ENCODE results near the gene TRAPPC10.

TRAPPC10 gene

GRCh38 chr21:43991447-43991991 lies 20.6 kb upstream of the TRAPPC10 start:
- TF ChIP-seq NFIC (IDR thresholded peaks at IDR 0.05) (no peak), ZBTB7A (IDR thresholded peaks at IDR 0.05; ENCODE audit: low read depth) (no peak), TEAD4 (IDR thresholded peaks at IDR 0.05) (no peak), EP300 (IDR thresholded peaks at IDR 0.05; ENCODE audit: borderline replicate concordance) (no peak), TAF1 (IDR thresholded peaks at IDR 0.05; ENCODE audit: low read depth) (no peak), YY1 (IDR thresholded peaks at IDR 0.05; ENCODE audit: low read depth) (no peak), EGR1 (IDR thresholded peaks at IDR 0.05) (no peak), TCF12 (IDR thresholded peaks at IDR 0.05; ENCODE audit: low read depth) (no peak), CREB1 (IDR thresholded peaks at IDR 0.05; ENCODE audit: low read depth) (no peak), FOXM1 (IDR thresholded peaks at IDR 0.05; ENCODE audit: borderline replicate concordance, low read depth) (no peak), CEBPB (IDR thresholded peaks at IDR 0.05) (no peak), MAX (IDR thresholded peaks at IDR 0.05) (no peak)
- TF ChIP-seq, protein P1, sequence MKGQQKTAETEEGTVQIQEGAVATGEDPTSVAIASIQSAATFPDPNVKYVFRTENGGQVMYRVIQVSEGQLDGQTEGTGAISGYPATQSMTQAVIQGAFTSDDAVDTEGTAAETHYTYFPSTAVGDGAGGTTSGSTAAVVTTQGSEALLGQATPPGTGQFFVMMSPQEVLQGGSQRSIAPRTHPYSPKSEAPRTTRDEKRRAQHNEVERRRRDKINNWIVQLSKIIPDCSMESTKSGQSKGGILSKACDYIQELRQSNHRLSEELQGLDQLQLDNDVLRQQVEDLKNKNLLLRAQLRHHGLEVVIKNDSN (IDR thresholded peaks at IDR 0.05): no peak
- TF ChIP-seq, protein P2, sequence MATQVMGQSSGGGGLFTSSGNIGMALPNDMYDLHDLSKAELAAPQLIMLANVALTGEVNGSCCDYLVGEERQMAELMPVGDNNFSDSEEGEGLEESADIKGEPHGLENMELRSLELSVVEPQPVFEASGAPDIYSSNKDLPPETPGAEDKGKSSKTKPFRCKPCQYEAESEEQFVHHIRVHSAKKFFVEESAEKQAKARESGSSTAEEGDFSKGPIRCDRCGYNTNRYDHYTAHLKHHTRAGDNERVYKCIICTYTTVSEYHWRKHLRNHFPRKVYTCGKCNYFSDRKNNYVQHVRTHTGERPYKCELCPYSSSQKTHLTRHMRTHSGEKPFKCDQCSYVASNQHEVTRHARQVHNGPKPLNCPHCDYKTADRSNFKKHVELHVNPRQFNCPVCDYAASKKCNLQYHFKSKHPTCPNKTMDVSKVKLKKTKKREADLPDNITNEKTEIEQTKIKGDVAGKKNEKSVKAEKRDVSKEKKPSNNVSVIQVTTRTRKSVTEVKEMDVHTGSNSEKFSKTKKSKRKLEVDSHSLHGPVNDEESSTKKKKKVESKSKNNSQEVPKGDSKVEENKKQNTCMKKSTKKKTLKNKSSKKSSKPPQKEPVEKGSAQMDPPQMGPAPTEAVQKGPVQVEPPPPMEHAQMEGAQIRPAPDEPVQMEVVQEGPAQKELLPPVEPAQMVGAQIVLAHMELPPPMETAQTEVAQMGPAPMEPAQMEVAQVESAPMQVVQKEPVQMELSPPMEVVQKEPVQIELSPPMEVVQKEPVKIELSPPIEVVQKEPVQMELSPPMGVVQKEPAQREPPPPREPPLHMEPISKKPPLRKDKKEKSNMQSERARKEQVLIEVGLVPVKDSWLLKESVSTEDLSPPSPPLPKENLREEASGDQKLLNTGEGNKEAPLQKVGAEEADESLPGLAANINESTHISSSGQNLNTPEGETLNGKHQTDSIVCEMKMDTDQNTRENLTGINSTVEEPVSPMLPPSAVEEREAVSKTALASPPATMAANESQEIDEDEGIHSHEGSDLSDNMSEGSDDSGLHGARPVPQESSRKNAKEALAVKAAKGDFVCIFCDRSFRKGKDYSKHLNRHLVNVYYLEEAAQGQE (IDR thresholded peaks at IDR 0.05; ENCODE audit: low read depth): no peak

DNA sequence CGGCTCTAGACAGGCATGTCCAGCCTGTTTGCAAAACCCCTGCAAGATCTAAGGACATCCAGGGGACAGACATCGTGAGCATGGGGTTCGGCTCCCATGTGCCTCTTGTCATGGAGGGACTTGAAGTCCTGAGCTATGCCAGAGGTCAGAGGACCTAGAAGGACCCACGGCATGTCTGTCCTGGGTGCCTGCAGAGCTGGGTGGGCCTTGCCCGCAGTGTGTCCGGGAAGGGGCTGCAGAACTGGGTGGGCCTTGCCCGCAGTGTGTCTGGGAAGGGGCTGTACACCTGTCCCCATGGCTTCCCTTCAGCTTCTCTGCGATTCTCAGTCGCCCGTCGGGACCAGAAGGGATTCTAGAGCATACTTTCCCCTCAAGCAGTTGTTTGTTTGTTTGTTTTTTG lies 20.0 kb upstream of the TRAPPC10 start:
- TF ChIP-seq TCF12 (IDR thresholded peaks at IDR 0.05; ENCODE audit: low read depth): no peak
- no peak for TF ChIP-seq NFIC (IDR thresholded peaks at IDR 0.05)
- TF ChIP-seq, protein P2 (IDR thresholded peaks at IDR 0.05; ENCODE audit: low read depth): no peak
- TF ChIP-seq YY1 (IDR thresholded peaks at IDR 0.05; ENCODE audit: low read depth): no peak
- TF ChIP-seq FOXM1 (IDR thresholded peaks at IDR 0.05; ENCODE audit: borderline replicate concordance, low read depth): no peak
- TF ChIP-seq EGR1 (IDR thresholded peaks at IDR 0.05): no peak
- TF ChIP-seq RAD21 (IDR thresholded peaks at IDR 0.05; ENCODE audit: low read depth): no peak
- no peak for TF ChIP-seq EP300 (IDR thresholded peaks at IDR 0.05; ENCODE audit: borderline replicate concordance)
- no peak for TF ChIP-seq TEAD4 (IDR thresholded peaks at IDR 0.05)
- TF ChIP-seq TAF1 (IDR thresholded peaks at IDR 0.05; ENCODE audit: low read depth): no peak
- TF ChIP-seq MAX (IDR thresholded peaks at IDR 0.05): no peak
- TF ChIP-seq ZBTB7A (IDR thresholded peaks at IDR 0.05; ENCODE audit: low read depth): no peak
- TF ChIP-seq, protein P1 (IDR thresholded peaks at IDR 0.05): no peak
- no peak for TF ChIP-seq CEBPB (IDR thresholded peaks at IDR 0.05)
- TF ChIP-seq CREB1 (IDR thresholded peaks at IDR 0.05; ENCODE audit: low read depth): no peak

GRCh38 chr21:43993420-43993934 lies 18.6 kb upstream of the TRAPPC10 start:
- TF ChIP-seq, protein P2 (IDR thresholded peaks at IDR 0.05; ENCODE audit: low read depth): no peak
- TF ChIP-seq EP300 (IDR thresholded peaks at IDR 0.05; ENCODE audit: borderline replicate concordance) (no peak), MAX (IDR thresholded peaks at IDR 0.05) (no peak), NFIC (IDR thresholded peaks at IDR 0.05) (no peak), RAD21 (IDR thresholded peaks at IDR 0.05; ENCODE audit: low read depth) (no peak)
- TF ChIP-seq, protein P1 (IDR thresholded peaks at IDR 0.05): no peak

DNA sequence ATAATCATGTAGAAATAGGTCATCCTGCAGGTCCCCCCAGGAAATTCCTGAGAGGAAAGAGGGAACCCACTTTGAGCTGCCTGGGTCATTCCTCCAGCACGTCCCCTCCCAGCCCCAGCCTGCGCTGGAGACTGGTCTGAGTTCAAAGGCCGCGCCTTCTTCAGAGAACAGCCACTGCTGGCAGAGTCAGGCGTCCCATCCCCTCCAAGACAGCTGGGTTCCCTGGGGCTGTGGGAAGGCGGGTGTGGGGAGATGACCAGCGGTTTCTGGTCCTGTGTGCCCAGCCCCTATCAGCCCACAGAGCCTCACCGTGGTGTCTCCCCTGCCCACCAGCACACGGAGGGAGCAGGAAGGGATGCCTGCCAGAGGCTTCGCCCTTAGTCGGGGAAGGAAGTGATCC lies 18.0 kb upstream of the TRAPPC10 start:
- TF ChIP-seq CEBPB (IDR thresholded peaks at IDR 0.05): no peak
- no peak for TF ChIP-seq YY1 (IDR thresholded peaks at IDR 0.05; ENCODE audit: low read depth)
- no peak for TF ChIP-seq TAF1 (IDR thresholded peaks at IDR 0.05; ENCODE audit: low read depth)
- no peak for TF ChIP-seq EGR1 (IDR thresholded peaks at IDR 0.05)
- TF ChIP-seq, protein P1 (IDR thresholded peaks at IDR 0.05): no peak
- TF ChIP-seq EP300 (IDR thresholded peaks at IDR 0.05; ENCODE audit: borderline replicate concordance): no peak
- TF ChIP-seq MAX (IDR thresholded peaks at IDR 0.05): no peak

Measured in Ishikawa (cell line).